Adrenal gland (tissue), 12 donors: ENCODE results near the gene CIBAR2. TPM values are rescaled to one million over a fixed set of nuclear protein-coding genes. Genes with fewer than 3 reads are reported as not detected.

Experiments
- DNase-seq, 7 donors: peaks; one replicate each; pipeline ENCODE4 v3.0.0-alpha.2; 2019 to 2020
- H3K27ac ChIP-seq, 5 donors: fragments of 200-600 bp; sonication (generic) in 4 of 5; 1 replicate in 3 of 5; 2 replicates in 2 of 5; pipeline versions ENCODE4 v1.5.1 to v1.8.0; 2016 to 2020; ENCODE audit warnings: mild to moderate bottlenecking in 1 of 5
- H3K27me3 ChIP-seq: fragments of 200-600 bp; 2 replicates; pipeline ENCODE4 v1.8.0; 2021
- H3K36me3 ChIP-seq, 2 donors: fragments of 200-600 bp; replicated peaks in 1 of 2; 1 replicate in 1 of 2; 2 replicates in 1 of 2; pipeline versions ENCODE4 v1.5.1 to v1.8.0; 2018 to 2022
- H3K4me1 ChIP-seq, 2 donors: fragments of 200-600 bp; replicated peaks in 1 of 2; 1 replicate in 1 of 2; 2 replicates in 1 of 2; pipeline versions ENCODE4 v1.5.1 to v1.8.0; 2018 to 2021
- H3K4me3 ChIP-seq, 4 donors: fragments of 200-600 bp; sonication (generic) in 3 of 4; one replicate each; pipeline ENCODE4 v1.5.1; 2016 to 2018
- H3K9me3 ChIP-seq, 3 donors: fragments of 200-600 bp; sonication (generic) in 1 of 3; replicated peaks in 1 of 3; 1 replicate in 2 of 3; 2 replicates in 1 of 3; pipeline versions ENCODE4 v1.5.1 to v1.8.0; 2016 to 2021
- CTCF ChIP-seq, 6 experiments: fragments of 450-650 bp in 4 of 6; fragments of 200-600 bp in 2 of 6; sonication (generic) in 1 of 6; IDR thresholded peaks; 1 replicate in 5 of 6; 2 replicates in 1 of 6; pipeline versions ENCODE4 v1.5.1 to v1.8.0; 2016 to 2021; ENCODE audit warnings: antibody characterized with exemption in 6 of 6, mild to moderate bottlenecking in 2 of 6, moderate library complexity in 1 of 6
- POLR2A ChIP-seq, 2 donors: fragments of 450-650 bp; IDR thresholded peaks; one replicate each; pipeline ENCODE4 v1.6.1; 2017; ENCODE audit warnings: antibody characterized with exemption in 2 of 2, mild to moderate bottlenecking in 2 of 2, moderate library complexity in 1 of 2
- WGBS, 4 donors: extraction: QIAGEN DNeasy Blood & Tissue Kit in 2 of 4; methylation state at CpG; one replicate each; pipeline versions ENCODE4 v1.1.5 to v1.1.7; 2013 to 2017; 5-methylcytosine and 5-hydroxymethylcytosine counted together
- intact Hi-C, 2 donors: fragments of 100-400 bp; cut with DNase I; formaldehyde crosslinking; loops; one replicate each; pipeline versions ENCODE4 v1.14.1 to v1.15.0; 2022 to 2023
- polyA plus RNA-seq, 3 donors: library from polyadenylated mRNA; stranded (reverse); fragments of 200-250 nt in 2 of 3; fragments of 350-450 nt in 1 of 3; fragmentation: Illumina TruSeq in 1 of 3; extraction: RNeasy Lipid Tissue Mini Kit (QIAGEN cat#74804) in 1 of 3; gene quantifications; one replicate each; pipeline ENCODE4 v1.2.3, GENCODE V29; 2013 to 2014
- total RNA-seq, 9 donors: library from RNA; depleted of rRNA in 4 of 9; stranded (reverse); fragments of >200 nt in 4 of 9; fragments of 120-200 nt in 1 of 9; fragmentation: NEBNext Ultra II Directional in 1 of 9; extraction: Animal tissue kit (Norgen Biotek cat#: 25700) in 1 of 9; gene quantifications; one replicate each; pipeline versions ENCODE4 v1.1.0 to v1.2.4, GENCODE V29; 2013 to 2023
- donor health status: healthy with polysubstance abuse.
- donor health status: Bipolar disorder and iron deficiency.
- donor health status: DM: yes; HTN: yes; CAD: no.
- donor health status: DM: no; HTN: no; CAD: no.
- donor health status: DM: no; HTN: no; CAD: no.
- donor health status: DM: yes; HTN: yes; CAD: no.

CIBAR2 gene
- total and polyA plus RNA-seq, 12 donors = 0.17 to 2.6 (median 0.73) TPM; not detected in 4

GRCh38 chr16:85088570-85089199 is 23.6 kb downstream of the CIBAR2 start:
- peak overlapping the region in 1 of 5 donors; percentile 38 for H3K27ac ChIP-seq

GRCh38 chr16:85087899-85088569 is 24.2 kb downstream of the CIBAR2 start:
- Histone ChIP-seq H3K36me3 (no peaks in the 10 kb centered on the region), H3K27ac (no peak overlapping the region), H3K4me1 (peaks cover 8 to 10% of the 10 kb centered on the region in 2 donors), H3K4me3 (no peak overlapping the region), H3K27me3 (no peaks in the 10 kb centered on the region), H3K9me3 (no peaks in the 10 kb centered on the region)
- WGBS, 4 donors = 94 to 98% (median 97%) methylated on average over 10 to 21 of the region's 21 CpGs
- intact Hi-C loops = no loop called here
- TF ChIP-seq POLR2A (IDR thresholded peaks at IDR 0.05) (no peak), CTCF (IDR thresholded peaks at IDR 0.05) (no peak)
- DNase-seq = no peak

More at GRCh38 chr16:85088570-85089199, 23.6 kb downstream of the CIBAR2 start:
- Histone ChIP-seq H3K9me3 (no peaks in the 10 kb centered on the region), H3K4me1 (peaks cover 8 to 10% of the 10 kb centered on the region in 2 donors), H3K27me3 (no peaks in the 10 kb centered on the region), H3K4me3 (no peak overlapping the region), H3K36me3 (no peaks in the 10 kb centered on the region)
- DNase-seq = no peak
- intact Hi-C loops = no loop called here
- TF ChIP-seq POLR2A (IDR thresholded peaks at IDR 0.05) (no peak), CTCF (IDR thresholded peaks at IDR 0.05) (no peak)
- WGBS, 4 donors = 82 to 86% (median 84%) methylated on average over 25 to 31 of the region's 31 CpGs

GRCh38 chr16:85086347-85087291 is 25.7 kb downstream of the CIBAR2 start:
- H3K36me3 ChIP-seq = no peaks in the 10 kb centered on the region
- H3K4me1 ChIP-seq = peaks cover 8 to 10% of the 10 kb centered on the region in 2 donors
- peak; percentile 43 to 93 (median 74) for DNase-seq
- no peak overlapping the region for H3K27ac ChIP-seq
- no peaks in the 10 kb centered on the region for H3K27me3 ChIP-seq
- no peaks in the 10 kb centered on the region for H3K9me3 ChIP-seq
- 82 to 87% (median 84%) methylated on average over 16 to 37 of the region's 37 CpGs for WGBS, 4 donors
- intact Hi-C loops = no loop called here
- no peak overlapping the region for H3K4me3 ChIP-seq
- no peak for TF ChIP-seq POLR2A (IDR thresholded peaks at IDR 0.05)
- TF ChIP-seq CTCF (IDR thresholded peaks at IDR 0.05) = peak; percentile 53 to 89 (median 75)

- no peak overlapping the region for H3K4me3 ChIP-seq
- DNase-seq = no peak
- peaks cover under 1 to 2% of the 10 kb centered on the region in 2 donors for H3K4me1 ChIP-seq
- no peak overlapping the region for H3K27ac ChIP-seq
- H3K27me3 ChIP-seq = no peaks in the 10 kb centered on the region
- H3K9me3 ChIP-seq = no peaks in the 10 kb centered on the region
- 96 to 98% (median 97%) methylated on average over 17 of the region's 17 CpGs for WGBS, 4 donors
- TF ChIP-seq POLR2A (IDR thresholded peaks at IDR 0.05) (no peak), CTCF (IDR thresholded peaks at IDR 0.05) (no peak)
- no peaks in the 10 kb centered on the region for H3K36me3 ChIP-seq
- intact Hi-C loops = no loop called here
Measured at GRCh38 chr16:85085721-85086120, 26.6 kb downstream of the CIBAR2 start.
